ENCODE data around the gene CHST3. TPM values are rescaled to one million over a fixed set of nuclear protein-coding genes. Genes with fewer than 3 reads are reported as not detected.

Gene CHST3
- total RNA-seq, 2 donors from 2014 or later: 12.9 to 40.8 TPM

GRCh38 chr10:71939861-71940474, 24.2 kb upstream of the CHST3 start:
- WGBS, 2 experiments (ENCODE audit: insufficient coverage in 1 of 2, insufficient read length in 1 of 2): 95 to 96% methylated on average over 20 to 26 of the region's 26 CpGs
- no peaks in the 10 kb centered on the region for H3K27me3 ChIP-seq (ENCODE audit: control insufficient read depth, insufficient read depth, low read length, poor library complexity, severe bottlenecking)
- no peak for DNase-seq
- H3K4me3 ChIP-seq (ENCODE audit: low read length): no peak overlapping the region
- H3K4me3 Mint-ChIP-seq: no peak overlapping the region
- H3K4me1 ChIP-seq (ENCODE audit: control insufficient read depth, insufficient read depth, low read length): no peaks in the 10 kb centered on the region
- no peak overlapping the region for H3K27ac Mint-ChIP-seq
- TF ChIP-seq CTCF (conservative IDR thresholded peaks at IDR 0.05): no peak
- H3K27me3 Mint-ChIP-seq (ENCODE audit: insufficient read depth): peaks cover 2% of the 10 kb centered on the region
- H3K9me3 ChIP-seq (ENCODE audit: control insufficient read depth, low read length): peaks cover 16% of the 10 kb centered on the region
- H3K9ac ChIP-seq (ENCODE audit: extremely low read depth, low read length, poor library complexity, severe bottlenecking): no peak overlapping the region
- H3K9me3 Mint-ChIP-seq: peaks cover 46% of the 10 kb centered on the region
- no peak overlapping the region for H3K27ac ChIP-seq (ENCODE audit: low read depth, low read length)
- H3K36me3 Mint-ChIP-seq (ENCODE audit: low read depth): no peaks in the 10 kb centered on the region
- H3K4me1 Mint-ChIP-seq: no peaks in the 10 kb centered on the region
- H3K36me3 ChIP-seq (ENCODE audit: control insufficient read depth, insufficient read depth, low read length): no peaks in the 10 kb centered on the region

GRCh38 chr10:71940752-71941151, 23.4 kb upstream of the CHST3 start:
- H3K27me3 Mint-ChIP-seq (ENCODE audit: insufficient read depth): peaks cover 2% of the 10 kb centered on the region
- Histone ChIP-seq H3K9me3 (ENCODE audit: control insufficient read depth, low read length) (peaks cover 22% of the 10 kb centered on the region), H3K36me3 (ENCODE audit: control insufficient read depth, insufficient read depth, low read length) (no peaks in the 10 kb centered on the region), H3K4me1 (ENCODE audit: control insufficient read depth, insufficient read depth, low read length) (no peaks in the 10 kb centered on the region), H3K27me3 (ENCODE audit: control insufficient read depth, insufficient read depth, low read length, poor library complexity, severe bottlenecking) (no peaks in the 10 kb centered on the region), H3K27ac (ENCODE audit: low read depth, low read length) (no peak overlapping the region), H3K9ac (ENCODE audit: extremely low read depth, low read length, poor library complexity, severe bottlenecking) (no peak overlapping the region), H3K4me3 (ENCODE audit: low read length) (no peak overlapping the region)
- WGBS, 2 experiments (ENCODE audit: insufficient coverage in 1 of 2, insufficient read length in 1 of 2): 85 to 94% methylated on average over 2 to 4 of the region's 4 CpGs
- H3K4me1 Mint-ChIP-seq: no peaks in the 10 kb centered on the region
- no peak for TF ChIP-seq CTCF (conservative IDR thresholded peaks at IDR 0.05)
- no peak for DNase-seq
- no peak overlapping the region for H3K4me3 Mint-ChIP-seq
- no peak overlapping the region for H3K27ac Mint-ChIP-seq
- H3K9me3 Mint-ChIP-seq: peaks cover 45% of the 10 kb centered on the region
- H3K36me3 Mint-ChIP-seq (ENCODE audit: low read depth): peaks cover under 1% of the 10 kb centered on the region

- Histone ChIP-seq H3K4me1 (ENCODE audit: control insufficient read depth, insufficient read depth, low read length) (no peaks in the 10 kb centered on the region), H3K27ac (ENCODE audit: low read depth, low read length) (no peak overlapping the region), H3K9ac (ENCODE audit: extremely low read depth, low read length, poor library complexity, severe bottlenecking) (no peak overlapping the region), H3K9me3 (ENCODE audit: control insufficient read depth, low read length) (peaks cover 28% of the 10 kb centered on the region), H3K36me3 (ENCODE audit: control insufficient read depth, insufficient read depth, low read length) (no peaks in the 10 kb centered on the region), H3K27me3 (ENCODE audit: control insufficient read depth, insufficient read depth, low read length, poor library complexity, severe bottlenecking) (no peaks in the 10 kb centered on the region), H3K4me3 (ENCODE audit: low read length) (no peak overlapping the region)
- Mint-ChIP-seq H3K4me1 (no peaks in the 10 kb centered on the region), H3K4me3 (no peak overlapping the region), H3K36me3 (ENCODE audit: low read depth) (peaks cover 4% of the 10 kb centered on the region), H3K27me3 (ENCODE audit: insufficient read depth) (peaks cover 2% of the 10 kb centered on the region), H3K9me3 (peaks cover 46% of the 10 kb centered on the region), H3K27ac (no peak overlapping the region)
- no peak for DNase-seq
- WGBS, 2 experiments (ENCODE audit: insufficient coverage in 1 of 2, insufficient read length in 1 of 2): 96 to 100% methylated on average over 2 to 3 of the region's 8 CpGs
- TF ChIP-seq CTCF (conservative IDR thresholded peaks at IDR 0.05): no peak
These were observed 22.9 kb upstream of the CHST3 start for GRCh38 chr10:71941318-71941717.
